ENCODE data around the gene CLIC5. TPM values are rescaled to one million over a fixed set of nuclear protein-coding genes. Genes with fewer than 3 reads are reported as not detected.

The CLIC5 gene
- total RNA-seq, 1 experiment from 2014 or later = 0.20 TPM

DNA sequence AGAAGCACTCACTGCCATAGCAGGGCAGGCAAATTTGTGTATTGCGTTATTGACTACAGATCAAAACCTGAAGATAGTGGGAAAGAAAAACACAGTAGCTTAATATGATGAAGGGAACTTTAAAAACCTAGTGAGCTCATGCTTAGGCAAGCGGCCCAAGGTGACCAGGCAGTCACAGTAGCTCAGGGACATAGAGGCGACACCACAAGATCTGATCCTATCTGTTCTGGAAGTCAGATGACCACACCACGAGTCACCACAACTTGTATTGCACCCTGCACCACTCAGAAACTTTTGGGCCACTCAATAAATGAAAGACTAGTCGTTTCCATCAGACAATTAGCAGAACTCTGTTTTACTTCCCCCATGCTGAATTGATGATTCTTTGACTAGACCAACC is 4.9 kb downstream of the CLIC5 start:
- H3K27ac Mint-ChIP-seq = no peak overlapping the region

More for the DNA sequence above, 4.9 kb downstream of the CLIC5 start:
- no peaks in the 10 kb centered on the region for H3K79me1 ChIP-seq (ENCODE audit: insufficient read depth, low read depth, low read length, poor library complexity, severe bottlenecking)
- peaks cover 23 to 31% of the 10 kb centered on the region in 2 experiments for H3K4me1 Mint-ChIP-seq
- no peak overlapping the region for H4K5ac ChIP-seq (ENCODE audit: insufficient read length, low read depth, low read length)
- no peak overlapping the region for H2BK15ac ChIP-seq (ENCODE audit: low read depth, low read length)
- DNase-seq = no peak
- no peak overlapping the region for H3K9ac ChIP-seq (ENCODE audit: extremely low read depth, insufficient read length, low read length)
- no peaks in the 10 kb centered on the region for H3K9me3 Mint-ChIP-seq
- H3K23ac ChIP-seq (ENCODE audit: insufficient read length, low read depth, low read length) = no peak overlapping the region
- no peaks in the 10 kb centered on the region for H3K79me2 ChIP-seq (ENCODE audit: insufficient read depth, low read length)
- no peak overlapping the region for H3K4ac ChIP-seq (ENCODE audit: low read depth, low read length)
- H4K91ac ChIP-seq (ENCODE audit: insufficient read length, low read depth, low read length) = no peak overlapping the region
- no CpG with 5 or more reads among the region's 5 CpGs for WGBS (ENCODE audit: extremely low coverage, insufficient read length, low lambda C conversion rate)
- peaks cover 39% of the 10 kb centered on the region for H3K27me3 Mint-ChIP-seq (ENCODE audit: low read depth)
- H4K20me1 ChIP-seq (ENCODE audit: control insufficient read depth, insufficient read depth, insufficient read length) = no peaks in the 10 kb centered on the region
- H2BK5ac ChIP-seq (ENCODE audit: insufficient read length, low read length) = no peak overlapping the region
- no peak overlapping the region for H2BK120ac ChIP-seq (ENCODE audit: low read depth, low read length, poor library complexity, severe bottlenecking)
- no peak overlapping the region for H3T11ph ChIP-seq (ENCODE audit: low read length)
- H3K18ac ChIP-seq (ENCODE audit: insufficient read length, low read depth, low read length) = no peak overlapping the region
- no peak overlapping the region for H3K4me2 ChIP-seq (ENCODE audit: insufficient read depth, insufficient read length, low read length)
- H3K27ac ChIP-seq (ENCODE audit: insufficient read length, low read depth, low read length) = no peak overlapping the region
- no peak overlapping the region for H2AFZ ChIP-seq (ENCODE audit: low read length)
- H3K4me1 ChIP-seq (ENCODE audit: insufficient read depth, low read length) = peaks cover 8% of the 10 kb centered on the region; the same call in 1 of the 2 replicates
- H2BK12ac ChIP-seq (ENCODE audit: insufficient read length, low read depth, low read length) = no peak overlapping the region
- no peaks in the 10 kb centered on the region for H3K9me3 ChIP-seq (ENCODE audit: control insufficient read depth, low read depth, low read length)
- no peak overlapping the region for H3K56ac ChIP-seq (ENCODE audit: insufficient read length, low read depth, low read length)
- H3K27me3 ChIP-seq (ENCODE audit: insufficient read depth, low read length) = peaks cover 5% of the 10 kb centered on the region; the same call in 1 of the 2 replicates
- H3K4me3 Mint-ChIP-seq = no peak overlapping the region
- H2BK20ac ChIP-seq (ENCODE audit: low read depth, low read length, poor library complexity, severe bottlenecking) = no peak overlapping the region
- no peak overlapping the region for H4K8ac ChIP-seq (replicated peaks; ENCODE audit: insufficient read length, low read depth, low read length)
- TF ChIP-seq, protein P1, sequence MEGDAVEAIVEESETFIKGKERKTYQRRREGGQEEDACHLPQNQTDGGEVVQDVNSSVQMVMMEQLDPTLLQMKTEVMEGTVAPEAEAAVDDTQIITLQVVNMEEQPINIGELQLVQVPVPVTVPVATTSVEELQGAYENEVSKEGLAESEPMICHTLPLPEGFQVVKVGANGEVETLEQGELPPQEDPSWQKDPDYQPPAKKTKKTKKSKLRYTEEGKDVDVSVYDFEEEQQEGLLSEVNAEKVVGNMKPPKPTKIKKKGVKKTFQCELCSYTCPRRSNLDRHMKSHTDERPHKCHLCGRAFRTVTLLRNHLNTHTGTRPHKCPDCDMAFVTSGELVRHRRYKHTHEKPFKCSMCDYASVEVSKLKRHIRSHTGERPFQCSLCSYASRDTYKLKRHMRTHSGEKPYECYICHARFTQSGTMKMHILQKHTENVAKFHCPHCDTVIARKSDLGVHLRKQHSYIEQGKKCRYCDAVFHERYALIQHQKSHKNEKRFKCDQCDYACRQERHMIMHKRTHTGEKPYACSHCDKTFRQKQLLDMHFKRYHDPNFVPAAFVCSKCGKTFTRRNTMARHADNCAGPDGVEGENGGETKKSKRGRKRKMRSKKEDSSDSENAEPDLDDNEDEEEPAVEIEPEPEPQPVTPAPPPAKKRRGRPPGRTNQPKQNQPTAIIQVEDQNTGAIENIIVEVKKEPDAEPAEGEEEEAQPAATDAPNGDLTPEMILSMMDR (conservative IDR thresholded peaks at IDR 0.05) = no peak
- no peak overlapping the region for H2AK5ac ChIP-seq (ENCODE audit: insufficient read length, low read length)
- H3K14ac ChIP-seq (ENCODE audit: insufficient read depth, low read length) = no peak overlapping the region
- no peaks in the 10 kb centered on the region for H3K36me3 Mint-ChIP-seq (ENCODE audit: insufficient read depth in 1 of 3, low read depth in 3 of 3)
- H3K23me2 ChIP-seq (ENCODE audit: insufficient read length, low read depth, low read length, poor library complexity, severe bottlenecking) = peaks cover 14% of the 10 kb centered on the region

Measured in H9 (cell line).